ENCODE results near the gene NFATC2. TPM values are rescaled to one million over a fixed set of nuclear protein-coding genes. Genes with fewer than 3 reads are reported as not detected.

NFATC2 gene
- total RNA-seq, 1 donor from 2014 or later: 3.9 TPM

- Histone ChIP-seq H2AFZ (ENCODE audit: low read depth, low read length) (no peak overlapping the region), H4K20me1 (ENCODE audit: insufficient read depth, low read length) (no peaks in the 10 kb centered on the region), H3K36me3 (ENCODE audit: insufficient read depth, low read length) (no peaks in the 10 kb centered on the region), H3K27ac (ENCODE audit: low read depth, low read length) (no peak overlapping the region), H3K27me3 (ENCODE audit: insufficient read depth, low read length) (no peaks in the 10 kb centered on the region), H3K4me3 (ENCODE audit: insufficient read depth, low read depth, low read length) (no peak overlapping the region), H3K4me2 (ENCODE audit: low read length) (no peak overlapping the region), H3K9me3 (ENCODE audit: insufficient read depth, low read depth, low read length) (no peaks in the 10 kb centered on the region), H3K9ac (ENCODE audit: low read length) (no peak overlapping the region), H3K79me2 (ENCODE audit: insufficient read depth, low read length) (no peaks in the 10 kb centered on the region), H3K4me1 (ENCODE audit: insufficient read depth, low read length) (peaks cover 16% of the 10 kb centered on the region)
- no peak for TF ChIP-seq EZH2 (IDR thresholded peaks at IDR 0.05; ENCODE audit: insufficient read depth, low read length)
- no peak for TF ChIP-seq CTCF (IDR thresholded peaks at IDR 0.05; ENCODE audit: insufficient read depth, low read depth, low read length)
- Mint-ChIP-seq H3K4me3 (ENCODE audit: unreplicated experiment) (no peak overlapping the region), H3K27ac (ENCODE audit: unreplicated experiment) (no peak overlapping the region), H3K4me1 (ENCODE audit: low read depth, unreplicated experiment) (peaks cover 25% of the 10 kb centered on the region), H3K27me3 (ENCODE audit: low read depth, unreplicated experiment) (peaks cover 10% of the 10 kb centered on the region), H3K9me3 (ENCODE audit: unreplicated experiment) (peaks cover 3% of the 10 kb centered on the region), H3K36me3 (ENCODE audit: low read depth, unreplicated experiment) (peaks cover 4% of the 10 kb centered on the region)
- DNase-seq (ENCODE audit: low read depth): no peak
- no peak for FAIRE-seq
Measured at GRCh38 chr20:51383891-51384510, 158.5 kb downstream of the NFATC2 start.

GRCh38 chr20:51382986-51383821, 159.3 kb downstream of the NFATC2 start:
- Mint-ChIP-seq H3K27ac (ENCODE audit: unreplicated experiment) (no peak overlapping the region), H3K4me1 (ENCODE audit: low read depth, unreplicated experiment) (peaks cover 17% of the 10 kb centered on the region), H3K4me3 (ENCODE audit: unreplicated experiment) (no peak overlapping the region), H3K36me3 (ENCODE audit: low read depth, unreplicated experiment) (peaks cover 4% of the 10 kb centered on the region), H3K9me3 (ENCODE audit: unreplicated experiment) (peaks cover 3% of the 10 kb centered on the region), H3K27me3 (ENCODE audit: low read depth, unreplicated experiment) (peaks cover 10% of the 10 kb centered on the region)
- H3K79me2 ChIP-seq (ENCODE audit: insufficient read depth, low read length): no peaks in the 10 kb centered on the region
- no peaks in the 10 kb centered on the region for H3K27me3 ChIP-seq (ENCODE audit: insufficient read depth, low read length)
- no peak overlapping the region for H3K4me2 ChIP-seq (ENCODE audit: low read length)
- no peak overlapping the region for H3K4me3 ChIP-seq (ENCODE audit: insufficient read depth, low read depth, low read length)
- H3K4me1 ChIP-seq (ENCODE audit: insufficient read depth, low read length): peaks cover 9% of the 10 kb centered on the region
- TF ChIP-seq CTCF (IDR thresholded peaks at IDR 0.05; ENCODE audit: insufficient read depth, low read depth, low read length) (no peak), EZH2 (IDR thresholded peaks at IDR 0.05; ENCODE audit: insufficient read depth, low read length) (no peak)
- DNase-seq (ENCODE audit: low read depth) (no peak), FAIRE-seq (no peak)
- no peaks in the 10 kb centered on the region for H4K20me1 ChIP-seq (ENCODE audit: insufficient read depth, low read length)
- no peaks in the 10 kb centered on the region for H3K9me3 ChIP-seq (ENCODE audit: insufficient read depth, low read depth, low read length)
- H2AFZ ChIP-seq (ENCODE audit: low read depth, low read length): no peak overlapping the region
- no peaks in the 10 kb centered on the region for H3K36me3 ChIP-seq (ENCODE audit: insufficient read depth, low read length)
- H3K9ac ChIP-seq (ENCODE audit: low read length): no peak overlapping the region
- H3K27ac ChIP-seq (ENCODE audit: low read depth, low read length): no peak overlapping the region

All from astrocyte (in vitro differentiated cells and primary cell).